ENCODE results near the gene CYB5R2. TPM values are rescaled to one million over a fixed set of nuclear protein-coding genes. Genes with fewer than 3 reads are reported as not detected.
A peak's percentile ranks its signal among the peaks of the same experiment; 100 is the strongest.

CYB5R2 gene
- total RNA-seq (2021) (13.2 and 16.7 TPM in 2 replicates), Bru-seq, nascent RNA (percentile 41 among the genes with signal in this experiment), BruChase-seq, experiment 1, labeled RNA remaining after a 2-hour chase (percentile 46 among the genes with signal in this experiment), BruChase-seq, experiment 2, labeled RNA remaining after a 6-hour chase (percentile 53 among the genes with signal in this experiment)
- long read RNA-seq, transcript CYB5R2-201 (9 exons, 1,254 nt) = major isoform, 7 of 9 reads
- long read RNA-seq, partial matches to known transcripts = 0 of 9 reads
- long read RNA-seq, other reads (novel, unspliced or antisense) = 1 of 9 reads

DNA sequence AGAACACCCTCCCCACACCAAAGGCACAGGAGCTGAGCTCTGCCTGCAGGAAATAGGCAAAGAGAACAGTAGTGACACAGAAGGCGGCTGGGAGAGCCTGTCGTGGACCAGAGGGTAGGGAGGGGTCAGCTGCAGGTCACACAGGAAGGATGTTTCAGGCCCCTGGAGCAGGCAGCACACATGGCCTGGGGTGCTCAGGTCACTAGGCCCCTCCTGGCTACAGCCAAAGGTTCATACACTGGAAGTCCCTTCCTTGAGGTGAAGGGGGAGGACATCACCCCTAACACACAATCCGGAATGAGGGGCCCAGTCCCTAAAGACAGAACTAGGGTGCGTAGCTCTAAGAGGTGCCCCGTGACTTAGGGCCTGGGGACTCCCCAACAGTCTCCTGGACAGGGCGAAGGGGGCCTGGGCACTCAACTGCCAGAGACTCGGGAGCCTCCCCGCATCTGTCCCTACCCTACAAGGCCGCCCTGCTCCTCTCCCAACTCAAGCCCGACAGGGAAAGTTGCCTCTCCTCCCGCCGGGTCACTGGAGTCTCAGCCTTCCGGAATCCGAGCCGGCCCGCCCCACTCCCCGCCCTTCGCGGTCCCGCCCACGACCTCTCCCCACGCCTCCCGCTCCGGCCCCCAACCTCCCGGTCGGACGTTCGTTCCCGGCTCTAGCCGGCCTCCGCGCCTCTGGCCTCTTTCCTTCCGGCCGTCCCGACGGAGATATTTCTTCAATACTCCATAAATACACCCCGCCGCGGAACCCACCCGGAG, at the start of gene CYB5R2:
Gene CYB5R2, minus strand, starts transcription at position 541 of the 764 bp plus-strand sequence. CDS start 675 bp downstream, outside the sequence.
- Histone ChIP-seq H3K4me1 (replicated peaks; ENCODE audit: insufficient read depth) (0 out of 2 replicates have a peak, but pooled peaks cover 11% of the 10 kb centered on the region), H2AFZ (no peak within 1 kb of the TSS), H4K20me1 (ENCODE audit: insufficient read depth) (no peaks in the 10 kb centered on the region), H3K27ac (no peak within 1 kb of the TSS), H3K4me3 (no peak within 1 kb of the TSS), H3K79me2 (ENCODE audit: low read depth) (no peaks in the 10 kb centered on the region), H3K4me2 (no peak within 1 kb of the TSS), H3K9me2 (ENCODE audit: insufficient read depth) (no peaks in the 10 kb centered on the region), H3K9me3 (ENCODE audit: insufficient read depth, low read depth) (no peaks in the 10 kb centered on the region), H3K27me3 (ENCODE audit: insufficient read depth, low read depth) (no peaks in the 10 kb centered on the region), H3K36me3 (ENCODE audit: low read depth) (no peaks in the 10 kb centered on the region), H3F3A (ENCODE audit: insufficient read depth, low read depth) (no peaks in the 10 kb centered on the region)
- BruUV-seq (replicated peaks) = TSS peak; percentile 51
- TF ChIP-seq, protein P1, sequence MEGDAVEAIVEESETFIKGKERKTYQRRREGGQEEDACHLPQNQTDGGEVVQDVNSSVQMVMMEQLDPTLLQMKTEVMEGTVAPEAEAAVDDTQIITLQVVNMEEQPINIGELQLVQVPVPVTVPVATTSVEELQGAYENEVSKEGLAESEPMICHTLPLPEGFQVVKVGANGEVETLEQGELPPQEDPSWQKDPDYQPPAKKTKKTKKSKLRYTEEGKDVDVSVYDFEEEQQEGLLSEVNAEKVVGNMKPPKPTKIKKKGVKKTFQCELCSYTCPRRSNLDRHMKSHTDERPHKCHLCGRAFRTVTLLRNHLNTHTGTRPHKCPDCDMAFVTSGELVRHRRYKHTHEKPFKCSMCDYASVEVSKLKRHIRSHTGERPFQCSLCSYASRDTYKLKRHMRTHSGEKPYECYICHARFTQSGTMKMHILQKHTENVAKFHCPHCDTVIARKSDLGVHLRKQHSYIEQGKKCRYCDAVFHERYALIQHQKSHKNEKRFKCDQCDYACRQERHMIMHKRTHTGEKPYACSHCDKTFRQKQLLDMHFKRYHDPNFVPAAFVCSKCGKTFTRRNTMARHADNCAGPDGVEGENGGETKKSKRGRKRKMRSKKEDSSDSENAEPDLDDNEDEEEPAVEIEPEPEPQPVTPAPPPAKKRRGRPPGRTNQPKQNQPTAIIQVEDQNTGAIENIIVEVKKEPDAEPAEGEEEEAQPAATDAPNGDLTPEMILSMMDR (conservative IDR thresholded peaks at IDR 0.05) = no peak
- no peak for TF ChIP-seq EZH2 (IDR thresholded peaks at IDR 0.05; ENCODE audit: low read depth)
- ChIA-PET CTCF (no interaction called here), POLR2A (ENCODE audit: unreplicated experiment) (interaction anchor here (0.6 kb wide), 1 partner anchor 59 kb away, joined by 3 read pairs; no protein-coding TSS in a partner anchor)
- peak in 1 of 2 experiments; percentile 50 for DNase-seq
- intact Hi-C loops (cut with micrococcal nuclease; ENCODE audit: unreplicated experiment) = loop anchor here (5.0 kb wide), 1 partner anchor 161 kb away; the partner anchor contains the start of gene PPFIBP2

DNA sequence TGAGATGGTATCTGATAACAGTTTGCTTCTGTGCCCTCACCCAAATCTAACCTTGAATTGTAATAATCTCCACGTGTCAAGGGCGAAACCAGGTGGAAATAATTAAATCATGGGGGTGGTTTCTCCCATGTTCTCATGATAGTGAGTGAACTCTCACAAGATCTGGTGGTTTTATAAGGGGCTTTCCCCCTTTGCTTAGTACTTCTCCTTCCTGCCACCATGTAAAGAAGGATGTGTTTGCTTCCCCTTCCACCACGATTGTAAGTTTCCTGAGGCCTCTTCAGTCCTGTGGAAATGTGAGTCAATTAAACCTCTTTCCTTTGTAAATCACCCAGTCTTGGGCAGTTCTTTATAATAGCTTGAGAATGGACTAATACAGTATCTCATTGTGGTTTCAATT, 41.5 kb upstream of the CYB5R2 start:
- DNase-seq = no peak
- no peak for TF ChIP-seq EZH2 (IDR thresholded peaks at IDR 0.05; ENCODE audit: low read depth)
- TF ChIP-seq, protein P1 (conservative IDR thresholded peaks at IDR 0.05) = no peak
- Histone ChIP-seq H3K36me3 (ENCODE audit: low read depth) (no peaks in the 10 kb centered on the region), H3K4me1 (replicated peaks; ENCODE audit: insufficient read depth) (no peaks in the 10 kb centered on the region), H3K27me3 (ENCODE audit: insufficient read depth, low read depth) (no peaks in the 10 kb centered on the region), H3F3A (ENCODE audit: insufficient read depth, low read depth) (no peaks in the 10 kb centered on the region), H3K9me2 (ENCODE audit: insufficient read depth) (no peaks in the 10 kb centered on the region), H3K9me3 (ENCODE audit: insufficient read depth, low read depth) (no peaks in the 10 kb centered on the region), H4K20me1 (ENCODE audit: insufficient read depth) (no peaks in the 10 kb centered on the region), H3K79me2 (ENCODE audit: low read depth) (no peaks in the 10 kb centered on the region), H3K27ac (no peak overlapping the region), H3K4me3 (no peak overlapping the region), H2AFZ (no peak overlapping the region), H3K4me2 (no peak overlapping the region)
- ChIA-PET POLR2A (ENCODE audit: unreplicated experiment) (no interaction called here), CTCF (no interaction called here)
- intact Hi-C loops (cut with micrococcal nuclease; ENCODE audit: unreplicated experiment) = no loop called here
- BruUV-seq (replicated peaks) = no TSS peak

DNA sequence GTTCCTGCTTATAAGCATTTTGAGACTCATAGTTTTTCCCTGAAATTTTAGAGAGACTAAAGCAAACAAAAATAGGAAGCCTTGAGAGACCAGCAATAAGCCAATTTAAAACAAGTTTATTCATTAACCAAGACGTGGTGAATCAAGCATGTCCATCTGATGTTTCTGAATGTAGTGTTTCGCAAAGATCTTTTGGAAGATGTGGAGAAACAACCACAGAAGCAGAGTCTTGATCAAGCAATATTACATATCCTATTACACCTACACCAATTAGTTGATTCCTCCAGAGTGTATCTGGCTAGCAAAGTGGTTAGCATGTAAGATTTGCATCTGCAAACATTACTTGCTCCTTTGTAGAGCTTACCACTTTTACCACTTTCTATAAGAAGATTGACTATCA, 33.1 kb upstream of the CYB5R2 start, which contains the start of gene OVCH2:
Gene OVCH2, minus strand, starts transcription at position 101 of the 400 bp plus-strand sequence. Its CDS starts 83 bp downstream, at position 18.
- BruUV-seq (replicated peaks) = no TSS peak
- POLR2A ChIA-PET (ENCODE audit: unreplicated experiment) = no interaction called here
- CTCF ChIA-PET = no interaction called here

More for the DNA sequence above, 33.1 kb upstream of the CYB5R2 start, which contains the start of gene OVCH2:
- no peak within 1 kb of the TSS for H3K4me2 ChIP-seq
- no peaks in the 10 kb centered on the region for H3K36me3 ChIP-seq (ENCODE audit: low read depth)
- H3K79me2 ChIP-seq (ENCODE audit: low read depth) = no peaks in the 10 kb centered on the region
- TF ChIP-seq EZH2 (IDR thresholded peaks at IDR 0.05; ENCODE audit: low read depth) = no peak
- H3K9me2 ChIP-seq (ENCODE audit: insufficient read depth) = no peaks in the 10 kb centered on the region
- no peaks in the 10 kb centered on the region for H3K9me3 ChIP-seq (ENCODE audit: insufficient read depth, low read depth)
- no peak within 1 kb of the TSS for H2AFZ ChIP-seq
- no peak for DNase-seq
- no peaks in the 10 kb centered on the region for H3K4me1 ChIP-seq (replicated peaks; ENCODE audit: insufficient read depth)
- H3K27ac ChIP-seq = no peak within 1 kb of the TSS
- H4K20me1 ChIP-seq (ENCODE audit: insufficient read depth) = no peaks in the 10 kb centered on the region
- H3K27me3 ChIP-seq (ENCODE audit: insufficient read depth, low read depth) = no peaks in the 10 kb centered on the region
- no peaks in the 10 kb centered on the region for H3F3A ChIP-seq (ENCODE audit: insufficient read depth, low read depth)
- no peak within 1 kb of the TSS for H3K4me3 ChIP-seq
- intact Hi-C loops (cut with micrococcal nuclease; ENCODE audit: unreplicated experiment) = no loop called here

All from PC-9 (cell line).